Cardiac septum (tissue), 1 donor: ENCODE results near the gene GPHN. TPM values are rescaled to one million over a fixed set of nuclear protein-coding genes. Genes with fewer than 3 reads are reported as not detected.

ENCODE experiments used
- DNase-seq: peaks from one replicate; pipeline ENCODE4 v3.0.0-alpha.2; 2020; ENCODE audit warnings: low spot score
- intact Hi-C: fragments of 100-400 bp; cut with DNase I; formaldehyde crosslinking; loops from one replicate; pipeline ENCODE4 v1.14.0; 2022
- total RNA-seq: library from RNA; stranded (reverse); fragmentation: NEBNext Ultra II Directional; extraction: Animal tissue kit (Norgen Biotek cat#: 25700); gene quantifications from one replicate; pipeline ENCODE4 v1.2.1, GENCODE V29; 2021
- donor health status: DM: no; HTN: no; CAD: no.

GPHN gene
- total RNA-seq, 1 donor from 2014 or later = 27.7 TPM

DNA sequence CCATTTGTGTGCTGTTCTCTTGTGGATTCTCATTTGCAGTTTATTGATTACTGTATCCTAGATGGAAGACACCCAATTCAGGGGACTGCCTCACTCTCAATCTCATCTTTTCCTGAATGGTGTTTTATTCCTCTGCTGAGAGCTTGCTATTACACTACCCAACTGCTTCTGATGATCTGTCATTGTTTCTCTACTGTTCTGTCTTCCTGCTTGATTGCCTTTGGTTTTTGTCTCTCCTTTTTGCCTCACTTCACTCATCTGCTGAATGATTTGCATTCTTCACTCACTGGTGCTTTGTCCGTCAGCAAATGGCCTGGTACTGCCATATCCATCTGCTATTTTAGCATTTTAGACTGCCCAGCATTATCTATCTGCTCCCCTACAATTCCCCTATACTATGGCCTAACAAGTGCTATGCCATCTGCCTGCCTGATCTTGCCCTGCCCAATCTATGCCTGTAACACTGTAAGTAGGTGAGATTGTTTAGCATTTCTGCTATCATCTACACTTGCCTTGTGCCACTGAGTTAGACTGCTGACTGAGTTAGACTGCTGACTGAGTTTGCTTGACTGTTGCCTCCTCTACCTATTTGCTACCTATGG is 335.1 kb downstream of the GPHN start:
- no peak for DNase-seq
- intact Hi-C loops = no loop called here

DNA sequence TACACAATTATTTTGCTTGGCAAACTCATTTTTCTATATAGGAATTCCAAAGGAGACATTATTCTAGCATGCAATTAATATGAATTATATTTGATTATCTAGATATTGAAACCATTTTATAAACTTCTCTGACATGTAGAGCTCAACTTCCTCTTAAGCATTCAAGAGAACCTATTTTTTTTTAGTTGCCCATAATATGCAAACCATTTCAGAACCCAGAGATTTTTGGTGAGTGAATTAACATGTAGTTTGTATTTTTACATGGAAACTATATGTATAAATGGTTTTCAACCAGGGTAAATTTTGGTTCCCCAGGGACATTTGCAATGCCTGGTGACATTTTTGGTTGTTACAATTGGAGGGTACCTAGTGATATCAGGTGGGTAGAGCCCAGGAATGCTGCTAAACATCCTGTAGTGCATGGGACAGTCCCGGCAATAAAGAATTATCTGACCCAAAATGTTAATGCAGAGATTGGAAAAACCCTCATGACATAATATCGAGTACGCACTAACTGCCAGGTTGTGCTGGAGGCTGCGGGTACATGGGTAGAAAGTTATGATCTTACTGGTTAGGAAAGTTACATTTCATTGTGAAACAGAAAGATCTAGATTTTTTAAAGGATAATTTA is 342.4 kb downstream of the GPHN start:
- intact Hi-C loops = no loop called here
- DNase-seq = no peak

DNA sequence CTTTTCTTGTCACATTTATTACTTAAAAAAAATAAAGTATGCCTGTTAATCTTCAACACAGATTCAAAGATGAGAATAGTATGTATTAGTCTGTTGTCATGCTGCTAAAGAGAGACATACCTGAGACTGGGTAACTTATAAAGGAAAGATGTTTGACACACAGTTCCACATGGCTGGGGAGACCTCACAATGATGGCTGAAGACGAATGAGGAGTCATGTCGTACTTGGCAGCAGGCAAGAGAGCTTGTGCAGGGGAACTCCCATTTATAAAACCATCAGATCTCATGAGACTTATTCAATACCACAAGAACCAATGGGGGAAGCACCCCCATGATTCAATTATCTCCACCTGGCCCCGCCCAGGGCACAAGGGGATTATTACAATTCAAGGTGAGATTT is 345.4 kb downstream of the GPHN start:
- intact Hi-C loops = no loop called here
- no peak for DNase-seq

DNA sequence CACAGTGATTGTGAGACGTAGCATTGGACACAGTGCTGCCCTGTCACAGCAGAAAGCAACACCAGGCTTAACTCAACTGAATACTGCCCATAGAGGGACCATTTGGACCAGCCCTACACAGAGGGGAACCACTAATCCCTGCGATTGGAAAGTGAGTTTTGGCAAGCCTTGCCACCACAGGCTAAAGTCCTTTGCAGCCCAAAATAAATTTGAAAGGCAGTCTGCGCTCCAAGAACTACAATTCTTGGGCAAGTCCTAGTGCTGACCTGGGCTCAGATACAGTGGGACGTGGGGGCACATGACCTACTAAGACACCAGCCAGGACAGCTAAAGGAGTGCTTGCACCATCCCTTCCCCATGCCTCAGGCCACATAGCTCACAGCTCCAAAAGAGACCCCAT is 349.9 kb downstream of the GPHN start:
- DNase-seq = no peak
- intact Hi-C loops = no loop called here

DNA sequence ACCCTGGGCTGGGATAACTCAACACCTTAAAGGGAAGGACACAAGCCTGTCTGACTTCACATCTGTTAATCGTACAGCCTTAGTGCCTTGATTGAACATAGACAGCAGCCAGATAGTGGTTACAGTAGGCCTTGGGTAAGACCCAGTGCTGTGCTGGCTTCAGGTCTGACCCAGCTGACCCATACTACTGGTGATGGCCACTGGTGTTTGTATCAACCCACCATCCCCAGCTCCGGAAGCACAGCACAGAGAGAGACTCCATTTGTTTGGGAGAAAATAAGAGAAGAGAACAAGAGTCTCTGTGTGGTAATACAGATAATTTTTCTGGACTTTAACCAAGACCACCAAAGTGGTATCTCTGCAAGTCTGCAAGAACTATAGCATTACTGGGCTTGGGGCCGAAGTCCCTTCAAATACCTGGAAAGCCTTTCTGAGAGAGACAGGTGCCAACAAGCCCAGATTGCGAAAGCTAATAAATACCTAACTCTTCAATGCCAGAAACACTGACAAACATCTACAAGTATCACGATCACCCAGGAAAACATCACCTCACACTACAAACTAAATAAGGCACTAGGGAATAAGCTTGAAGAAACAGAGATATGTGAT is 351.2 kb downstream of the GPHN start:
- DNase-seq = no peak
- intact Hi-C loops = no loop called here

DNA sequence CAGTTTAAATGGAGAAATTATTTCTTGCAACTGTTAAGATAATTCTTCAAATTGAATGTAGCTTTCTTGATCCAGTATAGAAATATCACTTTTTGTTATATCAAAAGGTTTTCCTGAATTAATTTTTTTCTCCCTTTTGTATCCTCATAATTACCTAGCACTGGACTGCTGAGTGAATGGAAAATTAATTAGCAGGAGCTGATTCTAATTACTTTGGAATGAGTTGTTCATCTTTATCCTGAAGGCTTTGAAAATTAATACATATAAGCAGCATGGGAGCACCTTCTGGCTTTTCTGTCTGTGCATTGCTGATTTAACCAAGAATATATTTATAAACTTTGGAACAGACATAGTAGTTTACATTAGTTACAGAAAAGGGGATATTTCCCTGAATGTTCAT is 373.6 kb downstream of the GPHN start:
- no peak for DNase-seq
- intact Hi-C loops = no loop called here

DNA sequence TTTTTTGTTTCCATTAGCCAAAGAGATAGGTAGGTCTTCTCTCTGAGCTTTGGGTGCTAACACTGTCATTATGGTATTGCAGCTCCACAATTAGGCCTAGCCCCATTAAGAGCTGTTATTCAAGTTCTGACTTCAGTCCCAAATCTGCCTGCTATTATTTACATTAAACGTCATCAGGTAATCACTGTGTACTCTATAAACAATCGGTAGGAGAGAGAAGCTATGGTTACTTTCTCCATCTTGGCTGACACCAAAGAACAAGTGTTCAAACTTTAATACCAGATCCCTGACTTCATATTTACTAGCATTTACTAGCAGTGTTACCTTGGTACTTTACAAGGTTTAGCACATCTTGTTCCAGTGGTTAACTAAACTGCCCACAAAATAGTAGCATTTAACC is 376.2 kb downstream of the GPHN start:
- DNase-seq = no peak
- intact Hi-C loops = no loop called here

DNA sequence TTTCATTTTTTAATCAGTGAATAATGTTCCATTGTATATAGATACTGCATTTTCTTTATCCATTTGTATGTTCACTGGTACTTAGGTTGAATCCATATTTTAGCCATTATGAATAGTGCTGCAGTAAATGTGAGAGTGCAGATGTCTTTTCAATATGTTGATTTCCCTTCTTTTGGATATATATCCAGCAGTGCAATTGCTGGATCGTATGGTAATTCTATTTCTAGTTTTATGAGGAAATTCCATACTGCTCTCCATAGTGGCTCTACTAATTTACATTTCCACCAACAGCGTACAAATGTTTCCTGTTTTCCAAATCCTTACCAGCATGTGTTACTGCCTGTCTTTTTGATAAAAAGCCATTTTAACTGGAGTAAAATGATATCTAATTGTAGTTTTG is 392.8 kb downstream of the GPHN start:
- intact Hi-C loops = no loop called here
- no peak for DNase-seq

DNA sequence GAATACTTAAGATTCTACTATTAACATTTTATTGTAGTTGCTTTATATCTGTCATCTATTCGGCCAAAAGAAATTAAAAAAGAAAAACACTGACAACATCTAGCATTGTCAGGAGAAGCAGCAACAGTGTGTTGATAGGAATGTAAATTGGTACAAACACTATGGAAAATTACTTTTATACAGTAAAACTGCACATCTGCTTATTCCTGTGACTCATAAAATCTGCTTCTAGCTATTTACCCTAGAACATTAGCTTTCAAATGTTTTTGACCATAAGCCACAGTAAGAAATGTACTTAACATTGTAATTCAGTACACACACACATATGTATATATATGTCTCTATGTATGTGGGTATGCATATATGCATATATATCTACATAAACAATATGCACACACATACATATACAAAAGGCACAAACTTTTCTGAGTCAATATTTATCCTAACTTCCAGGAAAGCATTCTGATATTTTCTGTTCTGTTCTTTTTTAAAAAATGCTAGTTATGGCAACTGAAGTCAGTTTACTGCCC is 402.4 kb downstream of the GPHN start:
- intact Hi-C loops = no loop called here
- no peak for DNase-seq

DNA sequence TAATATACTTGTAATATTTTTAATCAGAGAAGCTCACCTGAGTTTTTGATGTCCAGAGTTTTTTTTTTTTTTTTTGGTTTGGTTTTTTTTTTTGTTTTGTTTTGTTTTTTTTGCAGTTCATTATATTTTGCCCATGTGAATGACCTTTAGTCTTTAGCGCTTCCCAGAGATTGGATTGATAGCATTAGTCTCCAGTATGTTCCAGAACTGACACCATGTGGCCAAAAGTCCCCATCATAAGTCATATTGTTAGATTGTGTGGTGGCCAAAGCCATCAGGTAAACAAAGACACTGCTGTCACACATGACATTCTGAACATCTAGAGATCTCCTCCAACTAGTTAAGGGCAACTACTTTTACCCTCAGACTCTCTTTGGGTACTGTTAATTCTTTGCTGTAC is 408.5 kb downstream of the GPHN start:
- intact Hi-C loops = no loop called here
- DNase-seq = no peak

DNA sequence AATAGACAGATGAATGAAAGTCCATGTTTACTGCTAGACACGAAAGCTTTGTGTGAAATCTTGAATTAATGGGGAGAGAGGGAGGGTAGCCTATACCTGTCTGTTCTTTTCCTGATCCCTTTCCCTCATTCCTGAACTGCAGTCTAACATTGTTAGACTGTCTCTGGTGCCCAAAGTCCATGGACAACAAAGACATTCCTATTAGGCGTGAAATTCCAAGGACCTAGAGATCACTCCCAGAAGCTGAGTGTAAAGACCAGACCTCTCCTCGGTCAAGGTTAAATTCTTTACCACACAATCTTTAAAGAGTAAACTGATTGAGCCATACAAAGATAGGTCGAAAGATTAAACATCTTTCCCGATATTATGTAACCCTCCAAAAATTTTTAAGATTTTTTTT is 410.6 kb downstream of the GPHN start:
- no peak for DNase-seq
- intact Hi-C loops = no loop called here

DNA sequence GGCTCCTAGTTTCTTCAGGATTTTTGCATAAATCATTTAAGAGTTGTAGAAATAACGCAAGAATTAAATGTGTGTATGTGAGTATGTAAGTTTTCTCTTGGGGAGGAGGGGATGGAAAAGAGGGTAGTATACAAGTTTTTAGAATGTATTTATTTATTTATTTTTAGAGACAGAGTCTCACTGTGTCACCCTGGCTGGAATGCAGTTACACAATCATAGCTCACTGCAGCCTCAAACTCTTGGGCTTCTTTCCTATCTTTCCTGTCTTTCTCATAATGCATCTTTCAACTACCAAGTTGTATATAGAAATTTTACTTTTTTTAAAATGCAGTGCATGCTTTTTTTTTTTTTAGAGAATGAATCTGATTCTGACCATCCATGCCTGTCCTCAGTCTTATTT is 412.2 kb downstream of the GPHN start:
- DNase-seq = no peak
- intact Hi-C loops = no loop called here

DNA sequence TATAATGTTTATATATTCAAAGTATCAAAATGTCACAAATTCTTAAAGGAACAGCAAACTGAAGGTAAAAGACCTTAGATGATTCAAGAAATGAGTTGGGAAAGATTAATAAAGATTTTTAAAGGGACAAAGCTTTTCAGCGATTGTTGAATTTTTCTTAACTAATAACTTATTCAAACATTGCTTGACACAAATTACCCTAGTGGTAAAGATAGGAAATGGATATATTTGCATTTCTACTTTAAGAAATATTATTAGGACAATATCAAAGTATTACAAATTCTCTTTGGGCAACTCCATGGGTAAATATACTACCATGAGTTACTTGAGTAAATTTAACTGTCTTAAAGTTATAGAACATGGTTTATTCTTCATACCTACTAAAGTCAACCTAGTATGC is 415.3 kb downstream of the GPHN start:
- intact Hi-C loops = no loop called here
- no peak for DNase-seq

DNA sequence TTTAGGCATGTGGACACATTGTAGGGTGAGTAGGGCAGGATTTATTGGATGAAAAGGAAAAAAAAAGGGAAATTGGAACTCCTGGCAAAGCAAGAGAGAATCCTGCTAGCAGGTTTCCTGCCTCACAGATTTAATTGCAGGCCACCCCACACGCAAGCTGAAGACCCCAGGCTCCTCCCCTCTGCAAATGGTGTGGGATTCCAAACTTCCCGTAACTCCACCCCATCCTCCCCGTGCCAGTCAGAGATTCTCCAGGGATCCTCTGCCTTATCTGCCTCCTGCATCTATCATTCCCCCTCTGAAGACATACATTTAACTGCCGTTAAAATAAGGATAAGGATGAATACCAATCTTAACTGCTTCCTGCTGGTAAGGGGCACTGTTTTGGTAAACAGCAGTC is 431.5 kb downstream of the GPHN start:
- intact Hi-C loops = no loop called here
- no peak for DNase-seq

DNA sequence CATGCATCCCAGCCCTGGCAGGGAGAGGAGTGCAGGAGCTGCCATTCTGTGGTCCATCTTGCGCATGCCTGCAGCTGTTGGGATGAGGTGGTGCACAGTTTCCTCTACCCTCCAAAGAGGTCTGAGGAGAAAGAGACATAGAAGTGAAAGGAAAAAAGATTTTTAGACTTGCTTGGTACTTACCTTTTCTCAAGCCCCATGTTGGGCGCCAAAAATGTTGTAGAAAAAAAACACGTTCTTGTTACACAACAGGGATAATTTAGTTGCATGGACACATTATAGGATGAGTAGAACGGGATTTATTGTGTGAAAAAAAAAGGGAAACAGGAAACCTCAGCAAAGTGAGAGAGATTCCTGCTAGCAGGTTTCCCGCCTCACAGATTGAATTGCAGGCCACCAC is 436.9 kb downstream of the GPHN start:
- DNase-seq = no peak
- intact Hi-C loops = no loop called here

DNA sequence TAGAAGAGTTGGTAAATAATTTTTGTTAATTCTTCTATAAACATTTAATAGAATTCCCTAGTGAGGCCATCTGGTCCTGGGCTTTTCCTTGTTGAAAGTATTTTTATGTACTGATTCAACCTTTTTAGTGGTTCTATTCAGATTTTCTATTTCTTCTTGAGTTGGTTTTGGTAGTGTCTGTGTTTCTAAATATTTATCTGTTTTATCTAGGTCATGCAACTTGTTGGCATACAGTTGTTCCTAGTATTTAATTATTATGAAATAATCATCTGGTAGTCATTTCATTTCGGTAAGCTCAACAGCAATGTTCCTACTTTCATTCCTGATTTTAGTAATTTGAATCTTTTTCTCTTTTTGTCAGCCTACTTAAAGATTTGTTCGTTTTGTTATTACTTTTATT is 447.2 kb downstream of the GPHN start:
- intact Hi-C loops = no loop called here
- no peak for DNase-seq

DNA sequence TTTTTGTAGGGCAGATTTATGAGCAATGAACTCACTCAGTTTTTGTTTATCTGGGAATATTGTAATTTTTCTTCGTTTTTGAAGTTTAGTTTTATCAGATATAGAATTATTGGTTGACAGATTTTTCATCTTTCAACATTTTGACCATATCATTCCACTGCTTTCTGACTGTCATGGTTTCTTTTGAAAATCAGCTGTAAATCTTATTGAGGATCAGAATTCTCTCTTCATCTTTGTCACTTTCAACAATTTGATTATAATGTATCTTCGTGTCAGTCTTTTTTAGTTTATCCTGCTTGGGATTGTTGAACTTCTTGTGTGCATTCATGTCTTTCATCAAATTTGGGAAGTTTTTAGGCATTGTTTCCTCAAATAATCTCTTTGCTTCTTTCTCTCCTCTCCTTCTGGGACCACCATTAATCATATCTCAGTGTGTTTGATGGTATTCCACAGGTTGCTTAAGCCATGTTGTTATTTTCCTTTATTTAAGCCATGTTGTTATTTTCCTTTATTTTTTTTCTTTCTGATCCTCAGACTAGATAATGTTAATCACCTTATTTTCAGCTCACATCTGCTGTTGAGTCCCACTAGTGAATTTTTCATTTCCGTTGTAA is 451.6 kb downstream of the GPHN start:
- intact Hi-C loops = no loop called here
- DNase-seq = no peak

DNA sequence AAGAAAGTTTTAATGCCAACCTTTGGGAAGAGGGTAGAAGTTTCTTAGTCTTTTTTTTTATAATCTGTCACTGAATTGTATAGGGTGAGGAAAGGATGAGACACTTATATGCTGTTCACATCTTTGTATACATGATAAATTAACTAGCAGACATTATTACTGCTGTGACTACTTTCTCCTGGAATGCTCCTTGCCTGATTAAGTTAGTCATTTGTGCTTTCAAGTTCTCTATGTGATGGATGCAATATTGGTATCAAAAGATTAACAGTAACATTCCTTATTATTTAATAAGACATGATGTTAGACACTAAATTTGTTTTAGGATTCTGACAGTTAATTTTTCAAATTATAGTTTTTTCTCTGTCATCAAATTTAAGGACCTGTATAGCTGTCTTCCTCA is 457.9 kb downstream of the GPHN start:
- intact Hi-C loops = no loop called here
- no peak for DNase-seq

DNA sequence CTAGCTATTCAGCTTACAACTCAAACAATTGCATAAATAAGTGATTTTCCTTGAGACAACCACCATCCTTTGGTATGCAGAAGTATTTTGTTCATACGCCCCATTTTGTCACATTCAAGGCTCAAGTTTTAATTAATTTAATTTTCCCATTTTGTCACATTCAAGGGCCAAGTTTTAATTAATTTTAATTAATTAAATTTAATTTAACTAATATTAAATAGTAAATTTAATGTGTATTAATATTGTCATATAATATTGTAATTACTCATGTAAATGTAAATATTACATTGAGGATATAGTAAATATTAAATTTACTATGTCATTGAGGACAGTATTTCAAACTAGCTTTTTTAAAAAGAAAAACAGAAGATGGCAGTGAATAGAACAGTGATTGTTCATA is 464.5 kb downstream of the GPHN start:
- DNase-seq = no peak
- intact Hi-C loops = no loop called here

DNA sequence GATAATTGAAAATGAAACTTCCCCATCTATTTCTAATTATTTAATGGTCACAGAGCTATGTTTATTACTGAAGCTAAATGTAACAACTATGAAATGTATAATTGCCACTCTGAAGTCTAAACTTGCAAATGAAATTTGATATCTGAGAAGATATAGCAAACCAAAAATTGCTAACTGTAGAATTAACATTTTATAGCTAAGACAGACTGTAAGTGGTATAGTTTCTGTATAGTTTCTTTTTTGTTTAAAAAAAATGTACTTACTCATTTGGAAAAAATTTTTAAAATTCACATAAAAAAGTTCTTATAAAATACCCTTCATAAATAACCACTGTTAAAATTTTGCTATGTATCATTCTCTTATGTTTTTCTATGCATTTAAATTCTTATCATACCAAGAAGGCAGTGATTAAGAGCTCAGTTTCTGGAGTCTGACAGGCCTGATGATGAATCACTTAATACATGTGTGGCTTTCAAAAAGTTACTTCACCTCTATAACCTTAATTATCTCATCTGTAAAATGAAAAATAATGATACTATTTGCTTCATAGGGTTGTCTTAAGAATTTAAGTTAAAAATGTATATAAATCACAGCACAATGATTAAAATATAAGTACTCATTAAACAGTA is 466.6 kb downstream of the GPHN start:
- DNase-seq = no peak
- intact Hi-C loops = no loop called here

DNA sequence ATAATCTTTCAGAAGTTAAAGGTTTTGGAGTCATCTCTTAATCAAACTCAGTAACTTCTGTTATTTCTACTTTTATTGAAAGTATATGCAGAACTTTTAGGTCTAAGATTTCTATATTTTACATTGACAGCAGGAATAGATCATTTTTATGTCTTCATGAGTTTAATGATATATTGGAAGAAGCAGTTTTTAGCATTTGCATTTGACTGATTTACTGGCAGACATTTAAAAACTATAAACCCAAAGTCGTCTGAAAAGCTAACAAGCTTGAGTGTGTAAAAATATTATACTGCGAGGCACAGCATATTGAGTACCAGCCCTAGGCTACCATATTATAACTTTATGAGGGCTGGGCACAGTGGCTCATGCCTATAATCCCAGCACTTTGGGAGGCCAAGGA is 467.3 kb downstream of the GPHN start:
- DNase-seq = no peak
- intact Hi-C loops = no loop called here
